GM20431 (cell line): ENCODE measurements around the gene WWOX.
"Not testable (repeated sequence)": the region's sequence is repeated elsewhere in the genome, so short reads cannot be mapped to it uniquely, and the experiment has no call there.

Experiments used
- in situ Hi-C: fragments of 300-500 bp; cut with MseI, MboI; formaldehyde crosslinking; loops from one replicate; pipeline ENCODE4 v1.15.0; 2020; ENCODE audit warnings: low sequenced_read_pairs; ENCODE audit not compliant: unreplicated experiment

WWOX gene

DNA sequence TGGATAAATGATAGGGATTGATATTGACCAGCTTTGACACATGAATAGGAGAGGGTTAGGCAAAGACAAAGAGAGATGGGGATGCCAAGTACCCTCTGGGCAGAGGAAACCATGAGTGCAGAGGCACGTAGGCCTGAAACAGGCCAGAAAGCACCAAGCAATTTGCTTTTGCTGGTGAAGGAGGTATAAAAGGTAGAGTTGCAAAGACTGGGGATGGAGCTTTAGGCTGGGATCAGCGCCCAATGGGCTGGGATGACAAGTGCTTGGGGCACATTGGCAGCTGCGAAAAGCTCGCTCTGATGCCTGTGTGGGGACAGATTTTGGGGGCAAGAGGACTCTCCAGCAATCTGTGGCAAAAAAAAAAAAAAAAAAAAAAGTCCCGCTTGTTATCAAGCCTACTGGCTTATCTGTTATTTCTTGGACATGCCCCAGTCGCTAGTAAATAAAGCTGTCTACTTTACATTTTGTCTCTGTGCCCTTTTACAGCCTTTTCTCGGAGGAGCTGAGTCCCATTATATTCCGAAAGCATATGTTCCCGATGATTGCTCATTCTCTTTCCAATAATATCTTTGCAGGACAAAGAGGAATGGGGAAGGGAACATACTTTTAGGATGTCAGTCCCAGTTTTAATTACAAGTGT is 922.7 kb downstream of the WWOX start:
- in situ Hi-C loops = no loop called here

DNA sequence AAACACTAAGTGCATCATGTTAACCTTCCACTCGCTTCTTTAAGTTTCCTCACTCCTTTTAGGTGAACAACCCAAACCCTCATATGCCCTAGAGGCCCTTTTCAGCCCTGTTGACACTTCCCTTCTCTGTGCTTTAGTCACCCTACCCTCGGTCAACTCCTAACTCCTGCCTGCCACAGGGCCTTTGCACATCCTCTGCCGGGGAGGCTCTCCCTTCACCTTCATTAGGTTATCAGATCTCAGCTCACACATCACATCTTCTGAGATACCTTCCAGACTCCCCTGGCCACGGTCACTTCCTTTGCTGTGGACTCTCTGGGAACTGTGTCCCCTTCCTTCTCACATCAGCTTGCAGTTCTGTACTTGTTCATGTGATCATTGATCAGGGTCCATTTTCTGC is 926.7 kb downstream of the WWOX start:
- in situ Hi-C loops = no loop called here

DNA sequence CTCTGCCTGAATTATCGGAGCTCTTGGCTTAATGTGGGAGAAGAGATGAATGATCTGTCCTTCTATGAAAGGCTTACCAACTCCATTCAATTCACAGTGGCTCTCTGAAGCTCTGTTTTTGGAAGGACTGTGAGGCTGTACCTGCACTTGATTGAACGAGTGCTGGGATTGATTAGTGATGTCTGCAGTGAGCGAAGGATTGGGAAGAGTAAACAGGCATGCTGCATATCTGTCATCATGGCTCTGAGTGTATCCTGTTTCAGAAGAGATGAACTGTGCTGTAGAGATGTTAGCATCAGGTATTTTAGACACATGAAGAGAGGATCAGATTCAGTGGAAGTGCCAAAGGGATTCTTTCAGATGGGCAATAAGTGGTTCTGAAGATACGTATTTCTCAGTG is 937.1 kb downstream of the WWOX start:
- in situ Hi-C loops = no loop called here

DNA sequence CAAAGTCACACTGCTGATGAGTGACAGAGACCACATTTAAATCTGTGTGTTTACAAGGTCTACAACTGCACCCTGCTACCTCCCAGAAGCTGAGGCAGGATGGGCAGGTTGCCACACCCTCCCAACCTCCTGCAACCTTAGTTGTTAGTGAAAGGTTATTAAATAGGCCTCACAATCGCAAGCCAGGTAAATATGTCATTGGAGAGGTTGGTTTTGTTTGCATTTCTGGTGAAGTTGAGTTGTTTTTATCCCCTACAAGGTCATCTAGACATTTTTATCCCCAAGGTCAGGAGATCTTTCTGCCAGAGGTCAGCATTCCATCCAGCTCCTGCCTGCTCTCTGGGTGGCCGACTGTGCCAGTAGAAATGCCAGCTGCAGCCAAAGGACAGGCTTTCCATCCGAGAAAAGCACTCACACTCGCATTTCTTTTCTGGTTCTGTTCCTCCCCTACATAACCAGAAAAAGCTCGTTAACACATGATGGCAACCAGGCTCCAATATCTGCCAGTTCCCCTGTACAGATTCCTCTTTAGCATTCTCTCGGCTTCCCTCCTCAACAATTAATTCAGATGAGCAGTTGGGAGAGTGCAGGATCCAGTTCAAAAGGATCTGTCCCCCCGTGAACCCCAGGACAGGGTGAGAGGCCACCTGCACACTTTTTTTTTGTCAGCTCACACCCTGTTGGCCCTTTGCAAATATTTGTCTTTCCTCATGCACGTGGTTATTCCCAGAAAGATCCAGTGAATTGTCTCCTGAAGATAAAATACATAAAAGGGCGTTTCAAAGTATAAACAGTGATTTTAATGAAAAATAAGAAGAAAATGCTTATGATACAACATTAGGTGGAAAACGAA is 938.3 kb downstream of the WWOX start:
- in situ Hi-C loops = no loop called here

DNA sequence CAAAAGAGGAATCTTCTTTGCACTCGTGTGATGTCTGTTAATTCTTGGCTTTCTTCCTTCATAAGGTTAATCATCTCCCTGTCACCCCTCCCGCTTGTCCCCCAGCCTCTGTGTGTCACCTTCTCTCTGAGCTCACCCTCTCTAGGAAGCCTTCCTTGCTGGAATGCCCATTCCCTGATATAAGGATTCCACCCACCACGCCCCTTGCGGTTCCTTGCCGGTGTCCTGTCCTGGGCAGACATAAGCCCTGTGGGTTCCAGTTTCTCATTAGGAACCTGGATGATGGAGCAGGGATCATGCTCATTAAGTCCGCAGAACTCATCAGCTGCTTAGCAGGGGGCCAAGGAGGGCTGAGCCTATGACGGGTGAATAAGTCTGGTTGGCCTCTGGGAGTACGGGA is 941.8 kb downstream of the WWOX start:
- in situ Hi-C loops = no loop called here

GRCh38 chr16:79042141-79042540 is 942.7 kb downstream of the WWOX start:
- in situ Hi-C loops = no loop called here

DNA sequence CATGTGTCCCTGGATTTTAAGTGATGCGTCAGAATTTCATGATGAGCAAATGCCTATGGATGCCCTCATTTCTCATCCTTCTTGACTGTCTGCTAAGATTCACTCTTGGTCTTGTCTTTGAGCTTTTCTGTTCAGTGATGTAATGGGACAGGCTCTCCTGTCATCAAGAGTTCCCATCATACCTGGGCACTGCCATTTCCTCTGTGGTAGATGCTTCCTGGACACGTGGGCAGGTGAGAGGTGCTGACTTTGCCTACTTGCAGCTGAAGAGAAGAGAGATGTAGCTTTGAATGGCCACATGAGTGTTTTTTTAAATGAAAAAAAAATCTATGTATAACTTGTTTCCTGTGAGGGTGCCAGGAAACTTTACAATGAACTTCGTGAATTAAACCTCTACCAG is 943.4 kb downstream of the WWOX start:
- in situ Hi-C loops = no loop called here

- in situ Hi-C loops = no loop called here
Measured at GRCh38 chr16:79045191-79045590, 945.7 kb downstream of the WWOX start.

- in situ Hi-C loops = no loop called here
Measured at GRCh38 chr16:79047337-79047736, 947.9 kb downstream of the WWOX start.

GRCh38 chr16:79049040-79049439 is 949.6 kb downstream of the WWOX start:
- in situ Hi-C loops = no loop called here

DNA sequence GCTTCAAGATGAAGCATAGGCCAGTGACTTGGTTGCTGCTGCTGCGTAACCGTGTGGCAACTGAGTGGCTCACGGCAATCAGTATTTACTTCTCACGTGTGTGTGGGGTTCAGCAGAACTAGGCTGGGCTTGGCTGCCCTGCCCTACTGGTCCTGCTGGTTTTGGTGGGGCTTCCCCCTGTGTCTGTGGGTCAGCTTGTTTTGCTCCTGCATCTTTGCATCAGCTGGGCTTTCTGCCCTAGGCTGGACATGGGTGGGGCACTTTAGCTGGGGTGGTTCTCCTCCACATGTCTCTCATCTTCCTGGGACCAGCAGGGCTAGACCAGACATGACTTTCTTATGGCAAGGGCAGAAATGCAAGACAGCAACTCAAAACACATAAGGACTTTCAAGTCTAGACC is 950.6 kb downstream of the WWOX start:
- in situ Hi-C loops = no loop called here

- in situ Hi-C loops = no loop called here
Measured at GRCh38 chr16:79051313-79051712, 951.9 kb downstream of the WWOX start.

DNA sequence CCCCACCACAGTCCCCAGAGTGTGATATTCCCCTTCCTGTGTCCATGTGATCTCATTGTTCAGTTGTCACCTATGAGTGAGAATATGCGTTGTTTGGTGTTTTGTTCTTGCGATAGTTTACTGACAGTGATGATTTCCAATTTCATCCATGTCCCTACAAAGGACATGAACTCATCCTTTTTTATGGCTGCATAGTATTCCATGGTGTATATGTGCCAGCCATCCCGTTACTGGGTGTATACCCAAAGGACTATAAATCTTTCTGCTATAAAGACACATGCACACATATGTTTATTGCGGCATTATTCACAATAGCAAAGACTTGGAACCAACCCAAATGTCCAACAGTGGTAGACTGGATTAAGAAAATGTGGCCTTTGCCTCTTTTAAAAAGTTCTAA is 952.7 kb downstream of the WWOX start:
- in situ Hi-C loops = not testable (repeated sequence)

GRCh38 chr16:79053577-79053976 is 954.1 kb downstream of the WWOX start:
- in situ Hi-C loops = no loop called here

DNA sequence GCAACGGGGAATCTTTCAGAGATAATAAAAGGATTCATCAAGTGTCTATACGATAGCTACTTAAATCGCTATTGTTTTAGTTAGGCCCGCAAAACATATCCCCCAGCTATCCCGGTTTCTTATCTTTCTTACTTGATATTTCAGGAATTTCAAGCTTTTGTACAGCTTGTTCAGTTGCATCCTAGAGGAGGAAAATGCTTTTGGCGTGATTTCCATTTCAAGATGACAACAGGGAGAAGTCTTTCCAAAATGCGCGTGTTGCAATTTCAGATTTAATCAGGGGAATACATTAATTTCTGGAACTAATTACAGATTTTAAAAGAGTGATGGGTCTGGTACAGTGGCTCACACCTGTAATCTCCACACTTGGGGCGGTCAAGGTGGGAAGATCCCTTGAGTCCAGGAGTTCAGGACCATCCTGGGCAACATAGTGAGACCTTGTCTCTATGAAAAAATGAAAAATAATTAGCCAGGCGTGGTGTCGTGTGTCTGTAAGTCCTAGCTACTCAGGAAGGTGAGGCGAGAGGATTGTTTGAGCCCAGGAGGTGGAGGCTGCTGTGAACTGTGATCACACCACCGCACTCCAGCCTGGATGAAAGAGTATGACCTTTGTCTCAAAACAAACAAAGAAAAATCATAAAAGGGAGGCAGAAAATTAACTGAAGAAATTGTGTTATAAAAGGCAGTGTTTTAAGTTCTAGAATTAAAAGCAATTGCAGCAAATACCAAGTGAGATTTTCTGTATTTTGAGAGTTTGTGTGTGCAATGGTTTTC is 954.9 kb downstream of the WWOX start:
- in situ Hi-C loops = no loop called here

DNA sequence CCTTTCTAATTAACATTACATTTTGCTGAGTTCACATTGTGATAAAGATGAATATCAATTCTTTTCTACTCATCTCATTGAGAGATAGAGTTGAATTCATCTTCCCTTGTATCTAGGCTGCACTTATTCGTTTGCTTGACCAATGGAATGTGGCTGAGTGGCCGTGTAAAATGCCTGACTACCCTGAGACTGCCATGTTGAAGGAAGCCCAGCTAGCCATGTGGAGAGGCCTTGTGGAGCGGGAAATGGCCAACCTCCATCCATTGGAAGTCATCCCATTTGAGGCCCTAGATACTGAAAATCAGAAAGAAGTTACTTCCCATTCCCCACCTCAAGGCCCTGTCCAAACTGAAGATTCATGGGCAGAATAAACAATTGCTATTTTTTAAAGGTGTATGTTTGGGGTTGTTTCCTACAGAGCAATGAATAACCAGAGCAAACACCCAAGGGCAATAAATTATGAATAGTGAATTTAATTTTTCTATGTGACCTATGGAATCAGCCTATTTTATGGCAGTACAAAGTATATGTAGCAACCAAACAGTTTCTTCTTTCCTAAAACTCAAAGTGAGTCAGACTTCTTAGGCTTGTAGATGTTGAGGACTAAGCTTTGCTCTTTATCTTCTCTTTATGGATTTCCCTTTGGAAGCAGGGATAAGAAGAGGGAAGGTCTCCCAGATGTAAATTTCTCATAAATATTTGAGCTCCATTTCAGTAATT is 956.0 kb downstream of the WWOX start:
- in situ Hi-C loops = no loop called here

DNA sequence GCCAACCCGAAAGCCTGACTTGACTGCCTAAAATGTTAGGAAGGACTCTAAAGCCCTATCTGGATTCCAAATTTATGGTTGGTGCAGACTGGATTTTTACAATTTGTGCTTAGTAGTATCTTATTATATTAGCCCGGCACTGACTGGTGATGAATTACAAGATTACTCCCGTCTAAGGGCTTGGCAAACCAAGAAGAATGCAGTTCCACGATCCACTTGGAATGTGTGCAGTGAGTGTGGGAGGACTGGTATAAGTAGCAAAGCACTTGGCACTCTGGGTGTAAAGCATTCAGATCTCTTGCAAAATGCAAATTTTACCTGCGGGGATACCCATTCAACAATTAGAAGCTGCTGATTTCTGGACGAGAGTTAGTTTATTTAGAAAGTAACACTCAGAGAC is 961.7 kb downstream of the WWOX start:
- in situ Hi-C loops = no loop called here

DNA sequence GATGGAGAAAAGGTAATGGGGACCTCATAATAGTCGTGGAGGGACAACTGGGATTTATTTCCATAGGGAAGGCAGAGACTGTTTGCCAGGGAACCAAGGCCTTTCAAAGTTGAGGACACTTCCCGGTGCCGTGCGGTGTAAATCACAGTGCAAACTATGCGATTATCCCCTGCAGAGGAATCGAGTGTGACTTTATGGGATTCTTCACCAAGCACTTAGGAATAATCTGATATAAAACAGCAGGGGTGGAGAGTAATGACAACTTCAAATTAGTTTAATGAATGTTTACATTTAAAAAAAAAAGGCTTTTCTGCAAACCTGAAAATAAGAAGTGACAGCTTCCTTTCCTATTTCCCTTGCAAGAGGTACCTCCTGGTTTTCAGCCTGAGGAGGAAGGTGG is 962.9 kb downstream of the WWOX start:
- in situ Hi-C loops = no loop called here

- in situ Hi-C loops = no loop called here
Measured at GRCh38 chr16:79062821-79063220, 963.4 kb downstream of the WWOX start.

- in situ Hi-C loops = no loop called here
Measured at GRCh38 chr16:79064256-79064972, 965.0 kb downstream of the WWOX start.
